HG02938 (cell line): ENCODE measurements around the gene ATP6AP2.

Experiments
- ATAC-seq: cut with Tn5 transposase; IDR thresholded peaks from one replicate; pipeline ENCODE4 v1.9.1; 2021; ENCODE audit warnings: mild to moderate bottlenecking, moderate library complexity; ENCODE audit not compliant: unreplicated experiment

The ATP6AP2 gene

GRCh38 chrX:40632199-40632598 is 51.4 kb downstream of the ATP6AP2 start:
- no peak for ATAC-seq

- no peak for ATAC-seq
These were observed 56.9 kb downstream of the ATP6AP2 start for GRCh38 chrX:40637687-40638086.

- no peak for ATAC-seq
These were observed 63.4 kb downstream of the ATP6AP2 start for GRCh38 chrX:40644176-40644575.

GRCh38 chrX:40644821-40645358 is 64.1 kb downstream of the ATP6AP2 start:
- ATAC-seq = no peak

GRCh38 chrX:40646489-40647306 is 65.9 kb downstream of the ATP6AP2 start:
- ATAC-seq = peak; percentile 23

- peak; percentile 54 for ATAC-seq
These were observed 66.8 kb downstream of the ATP6AP2 start, which contains the start of gene CXorf38 for GRCh38 chrX:40647307-40648197. Gene CXorf38 (minus strand): TSS chrX:40647561. CDS start chrX:40647520, 41 bp downstream.

GRCh38 chrX:40651620-40652223 is 71.0 kb downstream of the ATP6AP2 start:
- ATAC-seq = no peak

- ATAC-seq = no peak
These were observed 71.9 kb downstream of the ATP6AP2 start for GRCh38 chrX:40652664-40653063.

GRCh38 chrX:40653535-40653934 is 72.8 kb downstream of the ATP6AP2 start:
- ATAC-seq = no peak
